Measurements from ENCODE around the gene FAIM. TPM values are rescaled to one million over a fixed set of nuclear protein-coding genes. Genes with fewer than 3 reads are reported as not detected.
A peak's percentile ranks its signal among the peaks of the same experiment; 100 is the strongest.
"Not testable (repeated sequence)": the region's sequence is repeated elsewhere in the genome, so short reads cannot be mapped to it uniquely, and the experiment has no call there.

Gene FAIM, protein sequence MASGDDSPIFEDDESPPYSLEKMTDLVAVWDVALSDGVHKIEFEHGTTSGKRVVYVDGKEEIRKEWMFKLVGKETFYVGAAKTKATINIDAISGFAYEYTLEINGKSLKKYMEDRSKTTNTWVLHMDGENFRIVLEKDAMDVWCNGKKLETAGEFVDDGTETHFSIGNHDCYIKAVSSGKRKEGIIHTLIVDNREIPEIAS
- 1 to 10 TPM; 2.2 to 3.0 TPM for total RNA-seq

DNA sequence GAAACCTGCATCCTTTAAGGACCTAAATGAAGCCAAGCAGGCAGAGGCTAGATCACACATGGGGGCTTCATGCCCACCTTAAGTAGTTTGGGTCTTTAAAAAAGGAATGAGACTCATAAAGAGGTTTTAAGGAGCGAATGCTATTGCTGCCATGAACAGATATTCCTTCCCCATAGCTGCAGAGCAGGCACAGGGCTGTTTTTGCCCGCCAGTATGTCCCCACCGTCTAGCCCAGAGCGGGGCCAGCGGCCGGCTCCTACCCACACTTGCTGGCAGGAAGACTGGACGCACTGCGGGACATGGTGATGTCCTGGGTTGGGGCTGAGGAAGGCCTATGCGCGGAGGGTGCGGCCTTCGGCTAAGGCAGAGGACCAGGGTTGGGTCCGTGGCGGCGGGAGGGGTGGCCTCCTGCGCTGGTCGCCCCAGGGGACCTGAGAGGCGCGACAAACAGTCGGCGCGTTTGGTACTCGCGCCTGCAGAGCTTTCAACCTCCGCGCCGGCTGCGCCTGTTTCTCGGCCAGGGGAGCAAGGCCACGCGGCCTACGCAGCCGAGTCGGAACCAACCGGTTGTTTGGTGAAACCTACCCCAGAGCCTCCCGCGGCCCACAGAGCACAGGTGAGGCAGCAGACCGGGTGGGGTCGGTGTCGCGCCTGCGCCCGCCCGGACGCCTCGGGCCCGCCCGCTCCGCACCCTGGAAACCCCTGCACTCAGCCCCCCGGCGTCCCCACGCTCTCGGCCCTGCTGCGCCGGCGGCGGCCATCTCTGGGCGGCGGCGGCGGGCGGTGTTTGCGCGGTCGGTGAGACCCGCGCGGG is at the start of gene FAIM:
Gene FAIM (plus strand): TSS at position 450 of the 814 bp plus-strand sequence. CDS start 10,956 bp downstream, outside the sequence.
- H3K36me3 Mint-ChIP-seq (ENCODE audit: low read depth), result peaks cover 12% of the 10 kb centered on the region
- H3K4me1 Mint-ChIP-seq, result peaks cover 11% of the 10 kb centered on the region
- CTCF ChIA-PET, result interaction anchor here (1.1 to 1.9 kb wide), 3 partner anchors 14 to 332 kb away, joined by 3 to 9 read pairs (median 6); partner anchors contain the start of gene CEP70
- peak; percentile 68 for DNase-seq
- H3K27ac Mint-ChIP-seq, result peak within 1 kb of the TSS; percentile 89
- H3K9me3 Mint-ChIP-seq, result peaks cover 6% of the 10 kb centered on the region
- POLR2A ChIA-PET, result interaction anchor here (0.6 to 2.5 kb wide), 7 partner anchors 10 to 315 kb away, joined by 3 to 20 read pairs (median 3); partner anchors contain the start of gene CEP70
- H3K27me3 Mint-ChIP-seq, result peaks cover 3% of the 10 kb centered on the region
- peak within 1 kb of the TSS; percentile 83 for H3K4me3 Mint-ChIP-seq

DNA sequence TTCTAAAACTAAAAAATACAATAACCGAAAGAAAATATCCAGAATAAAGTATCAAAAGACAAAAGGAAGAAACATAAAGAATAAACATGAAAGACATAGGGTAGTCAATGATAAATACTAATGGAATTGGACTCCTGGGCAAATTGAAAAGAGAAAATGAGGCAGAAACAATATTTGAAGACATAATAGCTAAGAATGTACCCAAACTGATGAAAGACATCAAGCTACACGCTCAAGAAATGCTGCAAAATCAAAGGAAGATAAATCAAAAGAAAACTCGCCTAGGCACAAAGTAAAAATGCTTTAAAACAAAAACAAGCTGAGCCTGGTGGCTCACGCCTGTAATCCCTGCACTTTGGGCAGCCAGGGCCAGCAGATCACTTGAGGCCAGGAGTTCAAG is 49.4 kb upstream of the FAIM start:
- ChIA-PET CTCF (no interaction called here), POLR2A (no interaction called here)
- H3K36me3 Mint-ChIP-seq (ENCODE audit: low read depth), result peaks cover 20% of the 10 kb centered on the region

DNA sequence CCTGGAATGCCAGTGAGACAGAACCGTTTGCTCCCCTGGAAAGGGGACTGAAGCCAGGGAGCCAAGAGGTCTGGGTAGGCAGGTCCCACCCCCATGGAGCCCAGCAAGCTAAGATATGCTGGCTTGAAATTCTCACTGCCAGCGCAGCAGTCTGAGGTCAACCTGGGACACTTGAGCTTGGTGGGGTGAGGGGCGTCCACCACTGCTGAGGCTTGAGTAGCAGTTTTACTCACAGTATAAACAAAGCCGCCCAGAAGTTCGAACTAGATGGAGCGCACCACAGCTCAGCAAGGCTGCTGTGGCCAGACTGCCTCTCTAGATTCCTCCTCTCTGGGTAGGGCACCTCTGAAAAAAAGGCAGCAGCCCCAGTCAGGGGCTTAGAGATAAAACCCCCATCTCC is 48.1 kb upstream of the FAIM start:
- CTCF ChIA-PET, result no interaction called here
- H3K4me1 Mint-ChIP-seq, result no peaks in the 10 kb centered on the region
- DNase-seq, result no peak
- H3K27me3 Mint-ChIP-seq, result no peaks in the 10 kb centered on the region
- peaks cover 22% of the 10 kb centered on the region for H3K9me3 Mint-ChIP-seq
- H3K27ac Mint-ChIP-seq, result no peak overlapping the region
- peaks cover 20% of the 10 kb centered on the region for H3K36me3 Mint-ChIP-seq (ENCODE audit: low read depth)
- no peak overlapping the region for H3K4me3 Mint-ChIP-seq
- POLR2A ChIA-PET, result interaction anchor here (1.1 kb wide), 1 partner anchor 17 kb away, joined by 4 read pairs; no protein-coding TSS in a partner anchor

More for the DNA sequence above, 49.4 kb upstream of the FAIM start:
- peaks cover 24% of the 10 kb centered on the region for H3K9me3 Mint-ChIP-seq
- no peak overlapping the region for H3K27ac Mint-ChIP-seq
- DNase-seq, result no peak
- no peak overlapping the region for H3K4me3 Mint-ChIP-seq
- no peaks in the 10 kb centered on the region for H3K27me3 Mint-ChIP-seq
- no peaks in the 10 kb centered on the region for H3K4me1 Mint-ChIP-seq

DNA sequence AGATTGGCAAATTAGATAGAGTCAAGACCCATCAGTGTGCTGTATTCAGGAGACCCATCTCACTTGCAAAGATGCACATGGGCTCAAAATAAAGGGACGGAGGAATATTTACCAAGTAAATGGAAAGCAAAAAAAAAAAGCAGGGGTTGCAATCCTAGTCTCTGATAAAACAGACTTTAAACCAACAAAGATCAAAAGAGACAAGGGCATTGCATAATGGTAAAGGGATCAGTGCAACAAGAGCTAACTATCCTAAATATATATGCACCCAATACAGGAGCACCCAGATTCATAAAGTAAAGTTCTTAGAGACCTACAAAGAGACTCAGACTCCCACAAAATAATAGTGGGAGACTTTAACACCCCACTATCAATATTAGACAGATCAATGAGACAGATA is 45.7 kb upstream of the FAIM start:
- peaks cover 17% of the 10 kb centered on the region for H3K36me3 Mint-ChIP-seq (ENCODE audit: low read depth)
- DNase-seq, POLR2A ChIA-PET, H3K4me3 Mint-ChIP-seq, H3K27me3 Mint-ChIP-seq, CTCF ChIA-PET, H3K27ac Mint-ChIP-seq, H3K4me1 Mint-ChIP-seq: not testable (repeated sequence)
- H3K9me3 Mint-ChIP-seq, result peaks cover 15% of the 10 kb centered on the region

DNA sequence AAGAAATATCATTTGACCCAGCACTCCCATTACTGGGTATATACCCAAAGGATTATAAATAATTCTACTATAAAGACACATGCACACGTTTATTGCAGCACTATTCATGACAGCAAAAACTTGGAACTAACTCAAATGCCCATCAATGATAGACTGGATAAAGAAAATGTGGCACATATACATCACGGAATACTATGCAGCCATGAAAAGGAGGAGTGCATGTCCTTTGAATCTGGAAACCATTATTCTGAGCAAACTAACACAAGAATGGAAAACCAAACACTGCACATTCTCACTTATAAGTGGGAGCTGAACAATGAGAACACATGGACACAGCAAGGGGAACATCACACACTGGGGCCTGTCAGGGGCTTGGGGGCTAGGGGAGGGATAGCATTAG is 42.3 kb upstream of the FAIM start:
- POLR2A ChIA-PET; CTCF ChIA-PET; H3K27ac Mint-ChIP-seq; H3K4me3 Mint-ChIP-seq; DNase-seq; H3K4me1 Mint-ChIP-seq; H3K27me3 Mint-ChIP-seq; H3K36me3 Mint-ChIP-seq (ENCODE audit: low read depth); H3K9me3 Mint-ChIP-seq: not testable (repeated sequence)

DNA sequence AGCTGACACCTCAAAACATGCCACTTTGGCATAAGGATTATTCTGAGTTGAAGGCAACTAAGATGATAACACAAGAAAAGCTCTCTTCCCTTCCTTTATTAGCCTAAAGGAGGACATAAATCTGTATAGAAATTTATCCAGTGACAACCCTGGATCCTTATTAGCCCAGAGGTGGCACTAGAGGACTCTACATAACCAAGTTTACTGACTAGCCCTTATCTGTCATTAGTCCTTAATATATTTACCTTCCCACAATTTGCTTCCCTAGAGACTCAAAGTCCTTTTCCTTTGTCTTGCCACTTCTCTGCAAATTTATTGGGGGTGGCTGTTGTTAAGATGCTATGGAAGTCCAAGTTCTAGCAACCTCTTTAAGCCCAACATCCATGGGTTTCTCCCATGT is 41.2 kb upstream of the FAIM start:
- Mint-ChIP-seq H3K27ac (no peak overlapping the region), H3K36me3 (ENCODE audit: low read depth) (peaks cover 10% of the 10 kb centered on the region), H3K4me3 (no peak overlapping the region), H3K9me3 (no peaks in the 10 kb centered on the region), H3K27me3 (peaks cover 3% of the 10 kb centered on the region), H3K4me1 (peaks cover 10% of the 10 kb centered on the region)
- POLR2A ChIA-PET, result no interaction called here
- CTCF ChIA-PET, result no interaction called here
- DNase-seq, result no peak

DNA sequence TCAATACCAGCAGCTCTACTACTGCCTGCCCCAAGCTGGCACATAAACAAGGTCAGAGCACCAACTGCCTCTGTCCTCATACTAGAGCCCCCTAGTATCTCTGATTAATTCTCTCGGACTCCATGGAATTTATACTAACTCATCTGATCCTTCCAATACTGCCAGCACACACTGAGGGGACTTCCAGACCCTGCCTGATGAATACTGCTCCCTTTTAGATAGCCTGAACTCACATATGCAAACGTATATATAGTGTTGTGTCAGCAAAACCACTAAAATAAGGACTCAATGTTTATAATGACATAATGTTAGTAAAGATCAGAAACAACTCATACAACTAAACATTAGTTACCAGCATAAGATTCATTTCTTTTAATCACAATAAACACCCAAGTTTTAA is 39.5 kb upstream of the FAIM start:
- DNase-seq, result no peak
- Mint-ChIP-seq H3K4me1 (peaks cover 10% of the 10 kb centered on the region), H3K27me3 (peaks cover 5% of the 10 kb centered on the region), H3K36me3 (ENCODE audit: low read depth) (peaks cover 14% of the 10 kb centered on the region), H3K4me3 (no peak overlapping the region), H3K27ac (no peak overlapping the region), H3K9me3 (peaks cover 10% of the 10 kb centered on the region)
- POLR2A ChIA-PET, result interaction anchor here (0.6 kb wide), 1 partner anchor 20 kb away, joined by 3 read pairs; no protein-coding TSS in a partner anchor
- CTCF ChIA-PET, result no interaction called here

DNA sequence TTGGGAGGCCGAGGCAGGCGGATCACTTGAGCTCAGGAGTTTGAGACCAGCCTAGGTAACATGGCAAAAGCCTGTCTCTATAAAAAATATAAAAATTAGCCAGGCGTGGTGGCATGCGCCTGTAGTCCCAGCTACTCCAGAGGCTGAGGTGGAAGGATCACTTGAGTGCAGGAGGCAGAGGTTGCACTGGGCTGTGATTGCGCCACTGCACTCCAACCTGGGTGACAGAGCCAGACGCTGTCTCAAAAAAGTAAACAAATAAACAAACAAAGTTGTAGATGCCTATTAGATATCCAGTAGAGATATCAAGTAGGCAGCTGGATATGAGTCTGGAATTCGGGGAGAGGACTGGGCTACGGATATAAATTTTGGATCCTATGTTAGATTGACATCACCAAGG is 38.9 kb upstream of the FAIM start:
- H3K4me3 Mint-ChIP-seq, POLR2A ChIA-PET, H3K27me3 Mint-ChIP-seq, DNase-seq, H3K4me1 Mint-ChIP-seq, H3K27ac Mint-ChIP-seq, H3K9me3 Mint-ChIP-seq: not testable (repeated sequence)
- H3K36me3 Mint-ChIP-seq (ENCODE audit: low read depth), result peaks cover 14% of the 10 kb centered on the region
- CTCF ChIA-PET, result interaction anchor here (1.2 kb wide), 1 partner anchor 346 kb away, joined by 3 read pairs; no protein-coding TSS in a partner anchor

DNA sequence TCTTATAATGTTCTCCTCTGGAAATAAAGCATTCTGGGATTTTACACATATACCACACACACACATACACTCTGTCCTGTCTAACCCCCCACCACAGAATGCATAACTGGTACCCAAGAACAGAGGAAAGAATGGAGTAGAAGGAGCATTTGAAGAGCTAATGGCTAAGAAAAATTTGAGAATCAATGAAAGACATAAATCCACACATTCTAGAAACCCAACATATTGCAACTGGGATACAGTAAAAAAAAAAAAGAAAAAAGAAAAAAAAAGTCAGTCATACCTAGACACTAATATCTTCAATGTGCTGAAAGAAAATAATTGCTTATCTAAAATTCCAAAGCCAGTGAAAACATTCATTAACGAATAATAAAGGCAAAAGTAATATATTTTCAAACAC is 35.4 kb upstream of the FAIM start:
- Mint-ChIP-seq H3K27ac (no peak overlapping the region), H3K36me3 (ENCODE audit: low read depth) (peaks cover 20% of the 10 kb centered on the region), H3K9me3 (peaks cover 14% of the 10 kb centered on the region), H3K27me3 (peaks cover 5% of the 10 kb centered on the region), H3K4me1 (peaks cover 20% of the 10 kb centered on the region), H3K4me3 (no peak overlapping the region)
- ChIA-PET POLR2A (no interaction called here), CTCF (no interaction called here)
- DNase-seq, result no peak

DNA sequence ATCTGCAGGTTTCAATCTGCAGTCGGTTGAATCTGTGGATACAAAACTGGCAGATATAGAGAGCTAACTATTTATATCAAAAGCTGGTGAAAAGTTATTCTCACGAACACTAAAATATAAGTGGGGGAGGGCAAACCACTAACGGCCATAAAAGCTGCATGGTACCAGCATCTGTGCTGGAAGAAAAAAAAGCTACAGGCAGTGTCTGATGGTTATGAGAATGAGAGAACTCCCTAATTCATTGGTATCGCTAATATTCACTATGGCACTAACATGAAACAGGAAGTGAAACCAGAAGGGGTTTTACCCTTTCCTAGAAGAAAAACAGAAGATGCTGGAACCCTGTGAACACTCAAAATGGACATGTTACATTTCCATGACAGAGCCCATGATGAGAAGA is 30.4 kb upstream of the FAIM start:
- Mint-ChIP-seq H3K27me3 (peaks cover under 1% of the 10 kb centered on the region), H3K27ac (no peak overlapping the region), H3K4me1 (peaks cover 14% of the 10 kb centered on the region), H3K9me3 (peaks cover 12% of the 10 kb centered on the region), H3K36me3 (ENCODE audit: low read depth) (peaks cover 15% of the 10 kb centered on the region), H3K4me3 (no peak overlapping the region)
- no peak for DNase-seq
- ChIA-PET POLR2A (interaction anchor here (0.8 to 1.7 kb wide), 2 partner anchors 16 to 18 kb away, joined by 4 read pairs; partner anchors contain the start of gene CEP70), CTCF (interaction anchor here (2.6 kb wide), 1 partner anchor 16 kb away, joined by 13 read pairs; the partner anchor contains the start of gene CEP70)

DNA sequence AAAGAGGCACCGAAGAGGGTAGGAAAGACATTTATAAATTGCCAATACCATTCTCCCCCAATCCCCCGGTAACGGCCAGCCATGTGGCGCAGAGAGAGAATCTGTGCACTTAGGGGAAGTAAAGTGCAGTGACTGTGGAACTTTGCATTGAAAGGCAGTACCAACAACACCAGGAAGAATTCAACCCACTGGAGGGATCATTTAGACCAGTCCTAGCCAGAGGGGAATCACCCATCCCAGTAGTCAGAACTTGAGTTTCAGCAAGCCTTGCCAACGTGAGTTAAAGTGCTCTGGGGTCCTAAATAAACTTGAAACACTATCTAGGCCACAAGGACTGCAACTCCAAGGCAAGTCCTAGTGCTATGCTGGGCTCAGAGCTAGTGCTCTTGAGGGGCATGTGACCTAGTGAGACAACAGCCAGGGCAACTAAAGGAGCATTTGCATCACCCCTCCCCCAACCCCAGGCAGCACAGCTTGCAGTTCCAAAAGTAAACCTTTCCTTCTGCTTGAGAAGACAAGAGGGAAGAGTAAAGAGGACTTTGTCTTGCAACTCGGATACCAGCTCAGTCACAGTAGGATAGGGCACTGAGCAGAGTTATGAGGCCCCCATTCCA is 29.5 kb upstream of the FAIM start:
- POLR2A ChIA-PET, result no interaction called here
- H3K4me1 Mint-ChIP-seq, result peaks cover 20% of the 10 kb centered on the region
- peaks cover 15% of the 10 kb centered on the region for H3K36me3 Mint-ChIP-seq (ENCODE audit: low read depth)

DNA sequence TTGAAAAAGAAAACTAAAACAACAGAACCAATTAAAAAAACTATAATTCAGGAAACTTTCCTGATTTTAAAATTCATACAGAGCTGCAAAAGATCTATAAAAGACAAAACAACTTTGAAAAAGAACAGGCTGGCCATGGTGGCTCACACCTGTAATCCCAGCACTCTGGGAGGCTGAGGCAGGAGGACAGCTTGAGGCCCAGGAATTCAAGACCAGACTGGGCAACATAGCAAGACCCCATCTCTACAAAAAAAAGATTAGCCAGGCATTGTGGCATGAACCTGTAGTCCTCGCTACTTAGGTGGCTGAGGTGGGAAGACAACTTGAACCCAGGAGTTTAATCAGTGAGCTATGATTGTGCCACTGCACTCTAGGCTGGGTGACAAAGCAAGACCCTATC is 21.2 kb upstream of the FAIM start:
- Mint-ChIP-seq H3K27ac (no peak overlapping the region), H3K27me3 (no peaks in the 10 kb centered on the region), H3K4me3 (no peak overlapping the region), H3K9me3 (no peaks in the 10 kb centered on the region), H3K36me3 (ENCODE audit: low read depth) (peaks cover 7% of the 10 kb centered on the region), H3K4me1 (peaks cover 6% of the 10 kb centered on the region)
- ChIA-PET CTCF (interaction anchor here (1.1 kb wide), 1 partner anchor 70 kb away, joined by 3 read pairs; no protein-coding TSS in a partner anchor), POLR2A (no interaction called here)
- no peak for DNase-seq

More for the DNA sequence above, 29.5 kb upstream of the FAIM start:
- CTCF ChIA-PET, result interaction anchor here (2.6 kb wide), 1 partner anchor 15 kb away, joined by 13 read pairs; the partner anchor contains the start of gene CEP70
- H3K9me3 Mint-ChIP-seq, result peaks cover 4% of the 10 kb centered on the region
- H3K27ac Mint-ChIP-seq, result no peak overlapping the region
- no peak overlapping the region for H3K4me3 Mint-ChIP-seq
- no peak for DNase-seq
- H3K27me3 Mint-ChIP-seq, result no peaks in the 10 kb centered on the region

DNA sequence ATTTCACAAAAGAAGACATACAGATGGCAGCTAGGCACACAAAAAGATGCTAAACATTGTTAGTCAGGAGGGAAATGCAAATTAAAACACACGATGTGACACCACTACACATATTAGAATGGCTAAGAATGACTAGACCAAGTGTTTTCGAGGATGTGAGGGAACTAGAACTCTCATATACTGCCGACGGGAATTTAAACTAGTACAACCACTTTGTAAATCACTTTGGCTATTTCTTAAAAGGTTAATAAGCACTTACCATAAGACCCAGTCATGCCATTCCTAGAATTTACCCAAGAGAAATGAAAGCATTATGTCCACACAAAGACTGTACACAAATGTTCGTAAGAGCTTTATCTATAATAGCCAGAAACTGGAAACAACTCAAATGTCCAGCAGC is 20.1 kb upstream of the FAIM start:
- ChIA-PET POLR2A (no interaction called here), CTCF (interaction anchor here (0.6 to 2.8 kb wide), 2 partner anchors 108 to 335 kb away, joined by 3 to 8 read pairs; no protein-coding TSS in a partner anchor)
- H3K27ac Mint-ChIP-seq, result no peak overlapping the region
- H3K4me3 Mint-ChIP-seq, result no peak overlapping the region
- peaks cover 9% of the 10 kb centered on the region for H3K4me1 Mint-ChIP-seq
- H3K27me3 Mint-ChIP-seq, result no peaks in the 10 kb centered on the region
- no peaks in the 10 kb centered on the region for H3K9me3 Mint-ChIP-seq
- H3K36me3 Mint-ChIP-seq (ENCODE audit: low read depth), result peaks cover 7% of the 10 kb centered on the region
- no peak for DNase-seq

All from activated CD4-positive, alpha-beta memory T cell treated with anti-CD3 and anti-CD28 coated beads, Interleukin-2, amount 10 ng/mL, durations not matched to agents 7 days and 5 days (primary cell).